OCI-LY1 (cell line): ENCODE data around the gene CELF2.

Experiments used
- H2AFZ ChIP-seq: fragments of 200-600 bp; sonication (generic), shearing (Covaris generic); 2 replicates; pipeline ENCODE4 v1.6.0; 2014; ENCODE audit warnings: antibody characterized with exemption, mild to moderate bottlenecking, low read length
- H3F3A ChIP-seq: fragments of 200-600 bp; sonication (generic), shearing (Covaris generic); 2 replicates; pipeline ENCODE4 v1.6.0; 2014; ENCODE audit warnings: mild to moderate bottlenecking, antibody characterized with exemption, low read length, moderate library complexity; ENCODE audit not compliant: insufficient read depth
- H3K27ac ChIP-seq: fragments of 200-600 bp; sonication (generic); 2 replicates; pipeline ENCODE4 v1.5.1; 2014; ENCODE audit warnings: low read length, mixed run types, mild to moderate bottlenecking, low read depth; ENCODE audit not compliant: poor library complexity, severe bottlenecking
- H3K27me3 ChIP-seq: fragments of 200-600 bp; sonication (generic); 2 replicates; pipeline ENCODE4 v1.6.0; 2014; ENCODE audit warnings: antibody characterized with exemption, mild to moderate bottlenecking, low read length, moderate library complexity; ENCODE audit not compliant: insufficient read depth
- H3K36me3 ChIP-seq: fragments of 200-600 bp; sonication (generic); 2 replicates; pipeline ENCODE4 v1.6.1; 2014; ENCODE audit warnings: mild to moderate bottlenecking, antibody characterized with exemption, low read length, moderate library complexity, mixed read lengths; ENCODE audit not compliant: insufficient read depth
- H3K4me1 ChIP-seq: fragments of 200-600 bp; sonication (generic); 2 replicates; pipeline ENCODE4 v1.5.1; 2014; ENCODE audit warnings: mild to moderate bottlenecking, low read length, moderate library complexity; ENCODE audit not compliant: insufficient read depth, severe bottlenecking
- H3K4me2 ChIP-seq: fragments of 200-600 bp; sonication (generic), shearing (Covaris generic); 2 replicates; pipeline ENCODE4 v1.6.1; 2014; ENCODE audit warnings: low read length
- H3K4me3 ChIP-seq: fragments of 200-600 bp; sonication (generic); 2 replicates; pipeline ENCODE4 v1.5.1; 2014; ENCODE audit warnings: low read length, low read depth, mild to moderate bottlenecking, mixed read lengths; ENCODE audit not compliant: poor library complexity, severe bottlenecking
- H3K79me2 ChIP-seq: fragments of 200-600 bp; shearing (Covaris generic); 2 replicates; pipeline ENCODE4 v1.6.1; 2016; ENCODE audit warnings: mixed run types, low read length, mixed read lengths; ENCODE audit not compliant: insufficient read depth
- H3K9ac ChIP-seq: fragments of 200-600 bp; sonication (generic), shearing (Covaris generic); 2 replicates; pipeline ENCODE4 v1.6.1; 2014; ENCODE audit warnings: mild to moderate bottlenecking, low read length, mixed read lengths
- H3K9me2 ChIP-seq: fragments of 200-600 bp; sonication (generic), shearing (Covaris generic); 2 replicates; pipeline ENCODE4 v1.6.1; 2014; ENCODE audit warnings: low read depth, mild to moderate bottlenecking, low read length, mixed read lengths
- H3K9me3 ChIP-seq: fragments of 200-600 bp; shearing (Covaris generic); 2 replicates; pipeline ENCODE4 v1.6.1; 2014; ENCODE audit warnings: low read length, mixed read lengths
- H4K20me1 ChIP-seq: fragments of 200-600 bp; sonication (generic), shearing (Covaris generic); 2 replicates; pipeline ENCODE4 v1.6.0; 2016; ENCODE audit warnings: mild to moderate bottlenecking, low read length; ENCODE audit not compliant: insufficient read depth
- CTCF ChIP-seq: fragments of 200-600 bp; sonication (generic), shearing (Covaris generic); IDR thresholded peaks from 2 replicates; pipeline ENCODE4 v1.5.1; 2017; ENCODE audit warnings: mild to moderate bottlenecking, antibody characterized with exemption, low read length, moderate library complexity, mixed read lengths
- EZH2 ChIP-seq: fragments of 200-600 bp; sonication (generic), shearing (Covaris generic); IDR thresholded peaks from 2 replicates; pipeline ENCODE4 v1.8.0; 2017; ENCODE audit warnings: borderline replicate concordance, mixed run types, mild to moderate bottlenecking, antibody characterized with exemption, low read length, moderate library complexity, mixed read lengths

Gene CELF2

GRCh38 chr10:11358923-11359575, 341.4 kb downstream of the CELF2 start:
- Histone ChIP-seq H3K4me2 (no peak overlapping the region), H3K27ac (no peak overlapping the region), H3K36me3 (no peaks in the 10 kb centered on the region), H3K4me1 (no peaks in the 10 kb centered on the region), H3K79me2 (no peaks in the 10 kb centered on the region), H3F3A (no peaks in the 10 kb centered on the region), H3K4me3 (no peak overlapping the region), H3K27me3 (no peaks in the 10 kb centered on the region), H3K9me3 (no peaks in the 10 kb centered on the region), H4K20me1 (no peaks in the 10 kb centered on the region), H2AFZ (no peak overlapping the region), H3K9me2 (no peaks in the 10 kb centered on the region), H3K9ac (no peak overlapping the region)
- TF ChIP-seq CTCF = no peak
- no peak for TF ChIP-seq EZH2

GRCh38 chr10:11359869-11360268, 342.2 kb downstream of the CELF2 start:
- Histone ChIP-seq H3K9ac (no peak overlapping the region), H3K9me3 (no peaks in the 10 kb centered on the region), H3K4me3 (no peak overlapping the region), H2AFZ (no peak overlapping the region), H3K27me3 (no peaks in the 10 kb centered on the region), H4K20me1 (no peaks in the 10 kb centered on the region), H3F3A (no peaks in the 10 kb centered on the region), H3K9me2 (no peaks in the 10 kb centered on the region), H3K4me1 (no peaks in the 10 kb centered on the region), H3K36me3 (no peaks in the 10 kb centered on the region), H3K27ac (no peak overlapping the region), H3K79me2 (no peaks in the 10 kb centered on the region), H3K4me2 (no peak overlapping the region)
- TF ChIP-seq CTCF = no peak
- no peak for TF ChIP-seq EZH2

GRCh38 chr10:11363497-11363896, 345.8 kb downstream of the CELF2 start:
- H4K20me1 ChIP-seq = no peaks in the 10 kb centered on the region
- no peaks in the 10 kb centered on the region for H3K79me2 ChIP-seq
- H3K9me3 ChIP-seq = no peaks in the 10 kb centered on the region
- no peaks in the 10 kb centered on the region for H3K9me2 ChIP-seq
- H3K9ac ChIP-seq = no peak overlapping the region
- H3K27me3 ChIP-seq = no peaks in the 10 kb centered on the region
- H3K4me2 ChIP-seq = no peak overlapping the region
- H3K36me3 ChIP-seq = no peaks in the 10 kb centered on the region
- H2AFZ ChIP-seq = no peak overlapping the region
- no peak overlapping the region for H3K4me3 ChIP-seq
- H3F3A ChIP-seq = no peaks in the 10 kb centered on the region
- TF ChIP-seq EZH2 (no peak), CTCF (no peak)
- H3K4me1 ChIP-seq = no peaks in the 10 kb centered on the region
- no peak overlapping the region for H3K27ac ChIP-seq
